HG02885 (cell line): ENCODE data around the gene UBE3C.

Experiments used
- ATAC-seq: cut with Tn5 transposase; IDR thresholded peaks from one replicate; pipeline ENCODE4 v1.9.1; 2021; ENCODE audit warnings: mild to moderate bottlenecking; ENCODE audit not compliant: unreplicated experiment, poor library complexity

The UBE3C gene

GRCh38 chr7:157168571-157168970 lies 29.8 kb downstream of the UBE3C start:
- no peak for ATAC-seq

DNA sequence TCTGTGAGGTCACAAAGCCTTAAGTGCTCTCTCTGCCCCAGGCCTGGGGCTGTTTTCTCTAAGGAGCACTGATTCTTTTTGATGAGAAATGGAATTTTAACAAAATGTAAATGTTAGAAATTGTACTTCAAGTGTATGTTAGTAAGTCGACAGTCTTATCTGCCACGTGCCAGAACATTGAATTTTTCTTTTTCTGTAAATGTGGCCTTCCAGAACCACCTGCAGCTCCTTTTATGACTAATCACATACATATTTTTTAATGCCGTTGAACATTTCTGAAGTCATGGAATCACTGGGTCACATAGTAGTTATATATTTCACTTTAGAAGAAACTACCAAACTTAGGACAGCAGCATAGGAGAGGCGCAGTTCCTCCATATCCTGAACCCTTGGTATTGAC lies 38.0 kb downstream of the UBE3C start:
- ATAC-seq = no peak

DNA sequence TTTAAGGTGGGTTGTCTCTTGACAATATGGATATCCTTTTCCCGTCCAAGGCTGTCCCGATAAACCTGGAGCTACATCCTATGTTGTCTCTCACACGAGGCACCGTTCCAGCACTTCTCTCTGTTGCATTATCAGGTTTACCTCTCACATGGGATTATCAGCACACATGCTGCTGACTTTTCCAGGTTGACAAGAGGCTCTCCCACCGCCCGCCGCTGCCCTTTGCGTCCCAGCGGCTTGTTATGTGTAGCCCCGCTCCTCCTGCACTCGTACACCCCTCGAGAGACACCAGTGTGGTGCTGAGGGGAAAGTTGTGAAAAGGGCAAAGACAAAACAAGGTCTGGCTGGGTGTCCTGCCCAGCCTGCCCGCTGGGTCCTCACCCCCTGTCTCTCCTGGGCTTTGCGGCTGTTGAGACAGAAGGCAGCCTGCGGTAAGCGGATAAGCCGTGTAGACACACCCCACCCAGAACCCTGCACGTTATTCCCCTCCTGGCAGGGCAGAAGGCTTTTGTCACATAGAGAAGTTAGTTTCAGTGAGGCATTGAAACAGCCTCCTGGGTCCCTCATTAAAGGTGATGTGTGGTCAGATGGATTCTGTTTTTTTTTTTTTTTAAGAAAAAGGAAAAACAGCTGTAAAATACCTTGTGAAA lies 38.7 kb downstream of the UBE3C start:
- ATAC-seq = no peak

DNA sequence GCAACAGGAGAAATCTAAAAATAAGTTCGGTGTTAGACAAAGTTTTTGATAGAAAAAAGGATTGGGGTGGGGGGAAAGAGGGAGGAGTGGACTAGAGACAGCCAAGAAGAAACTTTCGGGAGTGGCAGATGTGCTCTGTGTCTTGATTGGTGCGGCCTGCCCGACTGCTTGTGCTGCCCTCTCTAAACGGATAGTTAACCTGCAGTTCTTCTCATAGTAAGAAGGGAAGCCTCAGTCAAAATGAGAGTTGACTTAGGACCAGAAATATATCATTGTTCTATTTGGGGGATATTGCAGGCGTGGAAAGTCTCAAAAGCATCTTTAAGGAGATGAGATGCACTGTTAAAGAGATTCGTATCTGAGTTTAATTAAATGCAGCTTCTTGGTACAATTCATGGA lies 39.3 kb downstream of the UBE3C start:
- no peak for ATAC-seq

GRCh38 chr7:157183832-157184231 lies 45.1 kb downstream of the UBE3C start:
- no peak for ATAC-seq

DNA sequence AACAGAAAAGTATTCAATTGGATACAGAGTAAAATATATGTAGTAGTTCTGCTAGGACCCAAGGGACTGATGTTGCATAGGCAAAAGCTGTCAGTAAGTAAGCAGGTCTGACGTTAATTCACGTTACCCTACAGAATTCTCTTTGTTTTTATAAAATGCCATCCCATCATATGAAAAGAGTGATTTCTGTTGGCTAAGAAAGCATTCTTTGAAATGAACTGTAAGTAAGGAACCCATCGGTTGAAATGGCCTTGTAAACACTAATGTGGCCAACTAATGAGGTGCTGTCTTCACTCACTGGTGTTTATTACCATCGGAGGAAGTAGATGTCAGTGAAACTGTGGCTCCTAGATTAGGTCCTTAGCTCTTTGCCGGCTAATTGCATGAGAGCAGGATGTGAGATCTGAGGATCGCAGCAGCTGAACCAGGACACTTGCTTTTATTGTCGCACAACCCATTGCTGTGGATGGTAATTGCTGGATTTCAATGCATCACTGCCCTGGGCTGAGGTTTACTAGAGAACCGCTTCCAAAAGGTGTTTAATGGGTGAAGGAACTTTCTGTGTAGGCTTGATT lies 49.5 kb downstream of the UBE3C start:
- no peak for ATAC-seq

- no peak for ATAC-seq
Observed at GRCh38 chr7:157189405-157189804, 50.7 kb downstream of the UBE3C start.

DNA sequence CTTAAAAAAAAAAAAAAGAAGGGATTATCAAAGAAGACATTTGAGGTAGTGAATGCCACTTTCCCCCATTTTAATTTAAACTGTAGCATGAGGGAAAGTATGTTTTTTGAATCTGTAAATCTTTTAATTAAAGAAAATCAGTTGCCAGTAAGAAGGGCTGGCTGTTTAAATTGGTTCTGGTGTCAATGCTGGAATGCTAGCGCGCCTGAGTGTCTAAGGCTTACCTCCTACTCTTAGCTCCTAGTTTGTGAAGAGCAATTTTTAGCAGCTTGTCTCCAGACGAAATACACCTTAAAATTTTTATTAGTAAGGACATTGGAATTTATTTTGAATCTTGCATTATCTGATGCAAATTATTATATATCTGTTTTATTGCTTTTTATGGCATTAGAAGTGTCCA lies 54.1 kb downstream of the UBE3C start:
- no peak for ATAC-seq

- no peak for ATAC-seq
Observed at GRCh38 chr7:157193274-157193673, 54.5 kb downstream of the UBE3C start.

GRCh38 chr7:157194948-157195347 lies 56.2 kb downstream of the UBE3C start:
- no peak for ATAC-seq

- ATAC-seq = no peak
Observed at GRCh38 chr7:157195868-157196267, 57.1 kb downstream of the UBE3C start.

- ATAC-seq = no peak
Observed at GRCh38 chr7:157204134-157204533, 65.4 kb downstream of the UBE3C start.

GRCh38 chr7:157205438-157205837 lies 66.7 kb downstream of the UBE3C start:
- ATAC-seq = no peak

DNA sequence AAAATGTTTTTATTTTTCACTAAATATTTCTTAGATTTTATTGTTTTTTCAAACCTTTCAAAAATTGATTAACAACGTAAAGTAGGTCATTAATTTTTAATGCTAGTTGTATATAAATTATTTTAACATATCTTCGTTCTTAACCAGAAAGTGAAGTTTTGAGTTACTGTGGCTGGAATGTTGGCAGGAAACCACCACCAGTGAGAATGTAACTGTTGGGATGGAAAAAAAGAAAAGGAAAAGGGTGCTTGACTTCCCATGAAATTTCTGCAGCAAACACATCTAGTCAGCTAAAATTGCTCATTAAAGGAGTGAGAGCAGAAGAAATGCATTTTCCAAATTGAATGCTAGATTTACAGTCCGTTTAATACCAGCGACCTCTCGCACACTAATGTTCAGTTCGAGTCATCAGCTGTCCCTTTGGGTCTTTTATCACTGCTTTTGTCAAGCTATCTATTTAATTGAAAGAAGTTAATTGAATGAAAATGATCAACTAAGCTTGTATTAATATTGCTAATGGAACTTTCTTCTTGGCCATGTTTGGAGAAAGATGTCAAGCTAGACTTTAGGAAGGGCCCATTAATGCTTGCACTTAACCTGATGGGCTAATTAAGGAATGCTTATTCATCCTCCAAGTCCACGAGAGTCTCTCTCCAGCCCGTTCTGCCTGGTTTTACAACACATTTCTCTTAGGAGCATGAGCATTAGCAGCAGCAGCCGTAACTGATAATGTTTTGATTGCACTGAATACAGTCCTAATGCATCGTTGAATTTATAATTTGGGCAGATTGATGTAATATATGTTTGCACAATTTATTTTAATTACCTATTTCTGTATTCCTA lies 70.1 kb downstream of the UBE3C start:
- no peak for ATAC-seq

DNA sequence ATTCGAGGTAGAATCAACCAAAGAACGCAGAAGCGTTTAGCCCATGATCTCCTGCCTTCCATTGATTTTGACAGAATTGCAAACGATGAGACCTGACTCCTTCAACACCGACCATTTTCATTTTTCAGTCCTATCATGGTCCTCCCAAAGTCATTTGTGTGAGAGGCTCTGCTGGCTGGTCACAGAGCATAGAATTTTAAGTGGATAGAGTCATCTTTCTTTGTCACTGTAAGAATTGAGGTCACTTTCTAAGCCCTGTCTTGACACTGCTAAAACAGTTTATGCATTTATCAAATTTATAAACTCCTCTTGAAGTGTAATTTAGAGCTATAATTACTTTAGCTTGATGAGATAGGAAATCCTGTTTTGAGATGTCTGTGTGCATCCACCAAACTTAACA lies 72.0 kb downstream of the UBE3C start:
- no peak for ATAC-seq

- no peak for ATAC-seq
Observed at GRCh38 chr7:157211690-157212089, 73.0 kb downstream of the UBE3C start.

GRCh38 chr7:157219154-157219553 lies 80.4 kb downstream of the UBE3C start:
- peak; percentile 91 for ATAC-seq

GRCh38 chr7:157220916-157221569 lies 82.3 kb downstream of the UBE3C start:
- no peak for ATAC-seq

- ATAC-seq = no peak
Observed at GRCh38 chr7:157222687-157223086, 84.0 kb downstream of the UBE3C start.

DNA sequence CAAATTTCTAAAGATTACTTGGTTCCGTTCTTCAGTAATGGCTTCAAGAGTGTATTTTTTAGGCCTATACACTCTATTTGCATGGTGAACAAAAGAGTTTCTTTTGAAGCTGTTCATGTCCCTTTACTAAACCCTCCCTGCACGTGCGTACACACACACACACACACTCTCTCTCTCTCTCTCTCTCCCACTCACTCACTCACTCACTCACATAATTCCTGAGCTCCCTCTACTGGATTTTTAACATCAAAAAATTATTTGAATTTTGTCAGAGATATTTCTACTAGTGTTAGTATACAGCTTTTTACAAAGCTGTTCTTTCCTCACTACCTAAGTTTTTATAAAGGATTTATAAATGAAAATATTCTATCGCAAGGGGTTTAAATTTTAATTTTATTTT lies 85.9 kb downstream of the UBE3C start:
- no peak for ATAC-seq

GRCh38 chr7:157228864-157229422 lies 90.2 kb downstream of the UBE3C start:
- no peak for ATAC-seq
